Sigmoid colon (tissue), 4 donors: ENCODE data around the gene PRAME.

Experiments used
- POLR2A ChIP-seq, 2 donors: fragments of 450-650 bp; IDR thresholded peaks; one replicate each; pipeline ENCODE4 v1.6.1; 2016; ENCODE audit warnings: antibody characterized with exemption in 2 of 2, mild to moderate bottlenecking in 2 of 2, moderate library complexity in 2 of 2
- POLR2AphosphoS5 ChIP-seq, 4 donors: sonication (generic); formaldehyde crosslinking; IDR thresholded peaks; one replicate each; pipeline ENCODE4 v1.6.1; 2017; ENCODE audit warnings: antibody characterized with exemption in 4 of 4
- TF ChIP-seq, protein P1 (sequence below), 4 experiments: fragments of 450-650 bp in 3 of 4; fragments of 200-600 bp in 1 of 4; IDR thresholded peaks; one replicate each; pipeline ENCODE4 v1.5.1; 2016 to 2019; ENCODE audit warnings: antibody characterized with exemption in 4 of 4, mild to moderate bottlenecking in 3 of 4, moderate library complexity in 2 of 4

DNA sequence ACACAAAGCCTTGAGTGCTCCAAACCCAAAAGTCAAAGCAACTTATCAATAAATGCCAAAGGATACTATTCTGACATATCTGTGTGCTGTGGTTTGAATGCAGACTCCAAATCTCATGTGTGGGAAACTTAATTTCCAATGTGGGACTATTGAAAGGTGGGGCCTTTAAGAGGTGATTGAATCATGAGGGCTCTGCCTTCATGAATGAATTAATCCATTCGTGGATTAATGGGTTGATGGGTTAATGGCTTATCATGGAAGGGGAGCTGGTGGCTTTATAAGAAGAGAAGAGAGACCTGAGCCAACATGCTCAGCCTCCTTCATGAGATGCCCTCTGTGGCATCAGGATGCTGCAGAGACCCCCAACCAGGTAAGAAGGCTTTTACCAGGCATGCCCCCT, 22.1 kb downstream of the PRAME start:
- TF ChIP-seq, protein P1, sequence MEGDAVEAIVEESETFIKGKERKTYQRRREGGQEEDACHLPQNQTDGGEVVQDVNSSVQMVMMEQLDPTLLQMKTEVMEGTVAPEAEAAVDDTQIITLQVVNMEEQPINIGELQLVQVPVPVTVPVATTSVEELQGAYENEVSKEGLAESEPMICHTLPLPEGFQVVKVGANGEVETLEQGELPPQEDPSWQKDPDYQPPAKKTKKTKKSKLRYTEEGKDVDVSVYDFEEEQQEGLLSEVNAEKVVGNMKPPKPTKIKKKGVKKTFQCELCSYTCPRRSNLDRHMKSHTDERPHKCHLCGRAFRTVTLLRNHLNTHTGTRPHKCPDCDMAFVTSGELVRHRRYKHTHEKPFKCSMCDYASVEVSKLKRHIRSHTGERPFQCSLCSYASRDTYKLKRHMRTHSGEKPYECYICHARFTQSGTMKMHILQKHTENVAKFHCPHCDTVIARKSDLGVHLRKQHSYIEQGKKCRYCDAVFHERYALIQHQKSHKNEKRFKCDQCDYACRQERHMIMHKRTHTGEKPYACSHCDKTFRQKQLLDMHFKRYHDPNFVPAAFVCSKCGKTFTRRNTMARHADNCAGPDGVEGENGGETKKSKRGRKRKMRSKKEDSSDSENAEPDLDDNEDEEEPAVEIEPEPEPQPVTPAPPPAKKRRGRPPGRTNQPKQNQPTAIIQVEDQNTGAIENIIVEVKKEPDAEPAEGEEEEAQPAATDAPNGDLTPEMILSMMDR (IDR thresholded peaks at IDR 0.05) = no peak
- TF ChIP-seq POLR2AphosphoS5 (IDR thresholded peaks at IDR 0.05) (no peak), POLR2A (IDR thresholded peaks at IDR 0.05) (no peak)
